DOHH2 (cell line): ENCODE measurements around the gene TRIM27.

Experiments
- CTCF ChIP-seq: fragments of 200-600 bp; sonication (generic); IDR thresholded peaks from one replicate; pipeline ENCODE4 v1.5.1; 2014; ENCODE audit warnings: antibody characterized with exemption, mild to moderate bottlenecking, low read depth, low read length; ENCODE audit not compliant: poor library complexity, severe bottlenecking
- EZH2phosphoT487 ChIP-seq: fragments of 200-600 bp; sonication (generic); IDR thresholded peaks from 2 replicates; pipeline ENCODE4 v1.6.1; 2017; ENCODE audit warnings: borderline replicate concordance, mild to moderate bottlenecking, antibody characterized with exemption, low read length, moderate library complexity, mixed read lengths

GRCh38 chr6:28862077-28862476 lies 61.7 kb downstream of the TRIM27 start:
- TF ChIP-seq CTCF, result no peak
- TF ChIP-seq EZH2phosphoT487, result no peak
